ENCODE data around the gene KCNQ2.
A peak's percentile ranks its signal among the peaks of the same experiment; 100 is the strongest.

Gene KCNQ2

GRCh38 chr20:63434599-63435378 lies 37.7 kb downstream of the KCNQ2 start:
- peak; percentile 92 for DNase-seq (ENCODE audit: low read depth, low spot score)
- no peak for TF ChIP-seq SUZ12 (IDR thresholded peaks at IDR 0.05; ENCODE audit: extremely low read depth, insufficient read depth, insufficient read length)
- TF ChIP-seq YY1 (IDR thresholded peaks at IDR 0.05; ENCODE audit: insufficient read depth, insufficient read length): no peak
- TF ChIP-seq ZNF274 (IDR thresholded peaks at IDR 0.05; ENCODE audit: low read depth, low read length): no peak
- H3K4me3 ChIP-seq (ENCODE audit: insufficient read length, low read depth): no peak overlapping the region

GRCh38 chr20:63433756-63434531 lies 38.5 kb downstream of the KCNQ2 start:
- Histone ChIP-seq H3K9ac (ENCODE audit: insufficient read length, low read depth) (no peak overlapping the region), H3K9me3 (ENCODE audit: insufficient read depth, low read length) (peaks cover 7% of the 10 kb centered on the region; the same call in 1 of the 2 replicates), H3K36me3 (ENCODE audit: insufficient read depth, insufficient read length, low read length) (peaks cover 22% of the 10 kb centered on the region), H3K27me3 (ENCODE audit: insufficient read depth, insufficient read length) (no peaks in the 10 kb centered on the region), H3K4me1 (ENCODE audit: insufficient read depth, insufficient read length) (peaks cover 24% of the 10 kb centered on the region), H3K4me3 (ENCODE audit: insufficient read length, low read depth) (no peak overlapping the region)
- TF ChIP-seq SUZ12 (IDR thresholded peaks at IDR 0.05; ENCODE audit: extremely low read depth, insufficient read depth, insufficient read length): no peak
- no peak for TF ChIP-seq YY1 (IDR thresholded peaks at IDR 0.05; ENCODE audit: insufficient read depth, insufficient read length)
- no peak for TF ChIP-seq ZNF274 (IDR thresholded peaks at IDR 0.05; ENCODE audit: low read depth, low read length)
- no peak for DNase-seq (ENCODE audit: low read depth, low spot score)

More at GRCh38 chr20:63434599-63435378, 37.7 kb downstream of the KCNQ2 start:
- H3K9me3 ChIP-seq (ENCODE audit: insufficient read depth, low read length): peaks cover 7% of the 10 kb centered on the region; the same call in 1 of the 2 replicates
- no peaks in the 10 kb centered on the region for H3K27me3 ChIP-seq (ENCODE audit: insufficient read depth, insufficient read length)
- peaks cover 20% of the 10 kb centered on the region for H3K4me1 ChIP-seq (ENCODE audit: insufficient read depth, insufficient read length)
- H3K36me3 ChIP-seq (ENCODE audit: insufficient read depth, insufficient read length, low read length): peaks cover 30% of the 10 kb centered on the region
- no peak overlapping the region for H3K9ac ChIP-seq (ENCODE audit: insufficient read length, low read depth)

- Histone ChIP-seq H3K9ac (ENCODE audit: insufficient read length, low read depth) (peak overlapping the region; percentile 32), H3K4me3 (ENCODE audit: insufficient read length, low read depth) (no peak overlapping the region), H3K4me1 (ENCODE audit: insufficient read depth, insufficient read length) (peaks cover 30% of the 10 kb centered on the region), H3K27me3 (ENCODE audit: insufficient read depth, insufficient read length) (no peaks in the 10 kb centered on the region), H3K9me3 (ENCODE audit: insufficient read depth, low read length) (peaks cover 7% of the 10 kb centered on the region; the same call in 1 of the 2 replicates), H3K36me3 (ENCODE audit: insufficient read depth, insufficient read length, low read length) (peaks cover 17% of the 10 kb centered on the region)
- DNase-seq (ENCODE audit: low read depth, low spot score): no peak
- TF ChIP-seq SUZ12 (IDR thresholded peaks at IDR 0.05; ENCODE audit: extremely low read depth, insufficient read depth, insufficient read length) (no peak), ZNF274 (IDR thresholded peaks at IDR 0.05; ENCODE audit: low read depth, low read length) (no peak), YY1 (IDR thresholded peaks at IDR 0.05; ENCODE audit: insufficient read depth, insufficient read length) (no peak)
Observed at GRCh38 chr20:63433351-63433750, 39.1 kb downstream of the KCNQ2 start.

- TF ChIP-seq ZNF274 (IDR thresholded peaks at IDR 0.05; ENCODE audit: low read depth, low read length): no peak
- no peak for TF ChIP-seq YY1 (IDR thresholded peaks at IDR 0.05; ENCODE audit: insufficient read depth, insufficient read length)
- no peak for TF ChIP-seq SUZ12 (IDR thresholded peaks at IDR 0.05; ENCODE audit: extremely low read depth, insufficient read depth, insufficient read length)
- peaks cover 7% of the 10 kb centered on the region; the same call in 1 of the 2 replicates for H3K9me3 ChIP-seq (ENCODE audit: insufficient read depth, low read length)
- peak overlapping the region; percentile 32 for H3K9ac ChIP-seq (ENCODE audit: insufficient read length, low read depth)
- no peaks in the 10 kb centered on the region for H3K27me3 ChIP-seq (ENCODE audit: insufficient read depth, insufficient read length)
- DNase-seq (ENCODE audit: low read depth, low spot score): peak; percentile 35
- H3K4me3 ChIP-seq (ENCODE audit: insufficient read length, low read depth): no peak overlapping the region
- peaks cover 15% of the 10 kb centered on the region for H3K36me3 ChIP-seq (ENCODE audit: insufficient read depth, insufficient read length, low read length)
- H3K4me1 ChIP-seq (ENCODE audit: insufficient read depth, insufficient read length): peaks cover 32% of the 10 kb centered on the region
Observed at GRCh38 chr20:63432577-63433325, 39.7 kb downstream of the KCNQ2 start.

GRCh38 chr20:63431944-63432343 lies 40.5 kb downstream of the KCNQ2 start:
- peaks cover 7% of the 10 kb centered on the region; the same call in 1 of the 2 replicates for H3K9me3 ChIP-seq (ENCODE audit: insufficient read depth, low read length)
- peaks cover 13% of the 10 kb centered on the region for H3K36me3 ChIP-seq (ENCODE audit: insufficient read depth, insufficient read length, low read length)
- no peaks in the 10 kb centered on the region for H3K27me3 ChIP-seq (ENCODE audit: insufficient read depth, insufficient read length)
- no peak overlapping the region for H3K4me3 ChIP-seq (ENCODE audit: insufficient read length, low read depth)
- DNase-seq (ENCODE audit: low read depth, low spot score): no peak
- H3K9ac ChIP-seq (ENCODE audit: insufficient read length, low read depth): no peak overlapping the region
- H3K4me1 ChIP-seq (ENCODE audit: insufficient read depth, insufficient read length): peaks cover 30% of the 10 kb centered on the region
- TF ChIP-seq ZNF274 (IDR thresholded peaks at IDR 0.05; ENCODE audit: low read depth, low read length) (no peak), SUZ12 (IDR thresholded peaks at IDR 0.05; ENCODE audit: extremely low read depth, insufficient read depth, insufficient read length) (no peak), YY1 (IDR thresholded peaks at IDR 0.05; ENCODE audit: insufficient read depth, insufficient read length) (no peak)

- no peak for DNase-seq (ENCODE audit: low read depth, low spot score)
- Histone ChIP-seq H3K4me3 (ENCODE audit: insufficient read length, low read depth) (no peak overlapping the region), H3K27me3 (ENCODE audit: insufficient read depth, insufficient read length) (no peaks in the 10 kb centered on the region), H3K9ac (ENCODE audit: insufficient read length, low read depth) (peak overlapping the region; percentile 58), H3K9me3 (ENCODE audit: insufficient read depth, low read length) (peaks cover 7% of the 10 kb centered on the region; the same call in 1 of the 2 replicates), H3K36me3 (ENCODE audit: insufficient read depth, insufficient read length, low read length) (peaks cover 15% of the 10 kb centered on the region), H3K4me1 (ENCODE audit: insufficient read depth, insufficient read length) (peaks cover 29% of the 10 kb centered on the region)
- TF ChIP-seq SUZ12 (IDR thresholded peaks at IDR 0.05; ENCODE audit: extremely low read depth, insufficient read depth, insufficient read length): no peak
Observed at GRCh38 chr20:63430891-63431290, 41.6 kb downstream of the KCNQ2 start.

Data from NT2/D1 (cell line).